GM10248 (cell line): ENCODE data around the gene SH3BGRL2.

Experiments used
- CTCF ChIA-PET: fragments of 300-600 bp; sonication (Branson Sonifier 250); formaldehyde crosslinking; extraction: SDS; loops from one replicate; lab custom pipeline; 2021; ENCODE audit warnings: antibody characterized with exemption; lab: Yijun Ruan, JAX
- POLR2A ChIA-PET: fragments of 350-650 bp; sonication (Branson Sonifier 250); formaldehyde crosslinking; extraction: SDS; loops from one replicate; lab custom pipeline; 2020; ENCODE audit warnings: antibody characterized with exemption; lab: Yijun Ruan, JAX
- DNase-seq: peaks from one replicate; pipeline ENCODE4 v3.0.0; 2012; ENCODE audit errors: extremely low spot score
- TF ChIP-seq, protein P1 (sequence below): IDR thresholded peaks from 2 replicates; pipeline ENCODE4 v1.5.1; 2012; ENCODE audit warnings: mild to moderate bottlenecking, low read depth; ENCODE audit errors: extremely low read depth, missing control alignments, control extremely low read depth

Gene SH3BGRL2

DNA sequence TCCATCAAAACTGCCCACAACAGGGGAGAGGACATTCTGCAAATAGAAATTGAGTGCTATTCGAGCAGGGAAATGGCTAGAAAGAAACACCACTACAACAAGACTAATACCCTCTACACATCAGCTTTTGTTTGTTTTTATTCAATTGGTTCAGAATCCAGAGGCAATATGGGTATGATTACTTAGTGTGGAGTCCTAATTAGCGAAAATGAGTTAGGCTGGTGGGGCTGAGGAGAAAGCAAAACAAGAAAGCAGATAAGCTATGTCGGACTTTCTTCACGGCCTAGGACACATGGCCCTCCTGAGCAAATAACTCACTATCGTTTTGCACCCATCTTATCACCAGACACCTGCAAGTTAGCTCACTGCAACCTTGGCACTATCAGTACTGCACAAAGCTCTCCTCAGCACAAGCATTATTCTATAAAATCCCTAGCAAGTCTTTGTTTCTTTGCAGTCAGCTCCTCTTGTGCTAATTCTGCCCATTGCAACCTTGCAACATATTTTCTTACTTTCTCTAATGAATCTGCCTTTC lies 31.3 kb upstream of the SH3BGRL2 start:
- ChIA-PET CTCF (interaction anchor here (0.8 kb wide), 1 partner anchor 12 kb away, joined by 3 read pairs; no protein-coding TSS in a partner anchor), POLR2A (no interaction called here)
- TF ChIP-seq, protein P1, sequence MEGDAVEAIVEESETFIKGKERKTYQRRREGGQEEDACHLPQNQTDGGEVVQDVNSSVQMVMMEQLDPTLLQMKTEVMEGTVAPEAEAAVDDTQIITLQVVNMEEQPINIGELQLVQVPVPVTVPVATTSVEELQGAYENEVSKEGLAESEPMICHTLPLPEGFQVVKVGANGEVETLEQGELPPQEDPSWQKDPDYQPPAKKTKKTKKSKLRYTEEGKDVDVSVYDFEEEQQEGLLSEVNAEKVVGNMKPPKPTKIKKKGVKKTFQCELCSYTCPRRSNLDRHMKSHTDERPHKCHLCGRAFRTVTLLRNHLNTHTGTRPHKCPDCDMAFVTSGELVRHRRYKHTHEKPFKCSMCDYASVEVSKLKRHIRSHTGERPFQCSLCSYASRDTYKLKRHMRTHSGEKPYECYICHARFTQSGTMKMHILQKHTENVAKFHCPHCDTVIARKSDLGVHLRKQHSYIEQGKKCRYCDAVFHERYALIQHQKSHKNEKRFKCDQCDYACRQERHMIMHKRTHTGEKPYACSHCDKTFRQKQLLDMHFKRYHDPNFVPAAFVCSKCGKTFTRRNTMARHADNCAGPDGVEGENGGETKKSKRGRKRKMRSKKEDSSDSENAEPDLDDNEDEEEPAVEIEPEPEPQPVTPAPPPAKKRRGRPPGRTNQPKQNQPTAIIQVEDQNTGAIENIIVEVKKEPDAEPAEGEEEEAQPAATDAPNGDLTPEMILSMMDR = no peak
- no peak for DNase-seq

DNA sequence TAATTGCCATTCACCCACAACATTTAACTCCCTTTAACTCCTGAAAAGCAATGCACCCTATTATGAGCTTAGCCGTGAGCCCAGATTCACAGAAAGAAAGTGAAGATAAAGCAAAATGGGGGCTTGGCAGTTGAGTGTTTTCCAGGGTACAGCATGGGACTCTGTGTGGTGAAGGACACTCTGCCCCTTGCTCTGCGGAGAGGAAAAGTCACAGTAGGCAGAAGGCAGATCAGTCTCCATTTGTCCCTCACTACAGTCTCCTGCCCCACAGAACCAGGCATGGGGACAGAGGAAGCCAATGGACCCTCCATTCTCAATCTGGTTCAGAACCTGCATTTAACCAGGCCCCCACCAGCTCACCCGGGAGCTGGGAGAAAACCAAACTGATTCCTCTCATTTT lies 30.8 kb upstream of the SH3BGRL2 start:
- TF ChIP-seq, protein P1 = no peak
- ChIA-PET CTCF (interaction anchor here (0.8 kb wide), 1 partner anchor 11 kb away, joined by 3 read pairs; no protein-coding TSS in a partner anchor), POLR2A (no interaction called here)
- no peak for DNase-seq

DNA sequence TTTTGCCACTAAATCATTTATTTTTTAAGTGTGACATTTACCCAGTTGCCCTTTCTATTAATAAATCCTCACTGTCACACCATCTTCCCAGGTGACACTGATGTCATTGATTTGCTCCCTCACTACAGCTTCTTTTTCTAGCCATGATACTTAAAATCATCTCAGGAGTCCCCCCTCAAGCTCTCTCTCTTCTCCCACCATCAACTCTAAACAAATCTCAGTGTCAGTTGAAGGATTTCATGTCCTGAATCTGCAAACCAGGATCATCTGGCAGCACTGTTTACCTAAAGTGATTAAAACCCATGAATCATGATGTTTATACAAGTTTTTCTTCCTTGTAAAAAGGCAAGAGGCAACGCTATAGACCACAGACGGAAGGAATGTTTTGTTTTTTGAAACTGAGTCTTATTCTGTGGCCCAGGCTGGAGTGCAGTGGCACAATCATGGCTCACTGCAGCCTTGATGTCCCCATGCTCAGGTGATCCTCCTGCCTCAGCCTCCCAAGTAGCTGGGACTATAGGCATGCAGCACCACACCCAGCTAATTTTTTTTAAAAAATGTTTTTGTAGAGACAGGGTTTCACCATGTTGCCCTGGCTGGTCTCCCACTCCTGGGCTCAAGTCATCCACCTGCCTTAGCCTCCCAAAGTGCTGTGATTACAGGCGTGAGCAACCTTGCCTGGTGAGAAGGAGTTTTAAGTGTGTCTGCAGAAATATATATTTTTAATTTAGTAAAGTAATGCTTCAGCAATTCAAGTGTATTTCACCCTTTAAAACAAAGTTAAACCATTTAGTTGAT lies 30.1 kb upstream of the SH3BGRL2 start:
- POLR2A ChIA-PET = no interaction called here
- no peak for DNase-seq
- TF ChIP-seq, protein P1 = no peak
- CTCF ChIA-PET = interaction anchor here (1.3 kb wide), 1 partner anchor 8 kb away, joined by 3 read pairs; no protein-coding TSS in a partner anchor

DNA sequence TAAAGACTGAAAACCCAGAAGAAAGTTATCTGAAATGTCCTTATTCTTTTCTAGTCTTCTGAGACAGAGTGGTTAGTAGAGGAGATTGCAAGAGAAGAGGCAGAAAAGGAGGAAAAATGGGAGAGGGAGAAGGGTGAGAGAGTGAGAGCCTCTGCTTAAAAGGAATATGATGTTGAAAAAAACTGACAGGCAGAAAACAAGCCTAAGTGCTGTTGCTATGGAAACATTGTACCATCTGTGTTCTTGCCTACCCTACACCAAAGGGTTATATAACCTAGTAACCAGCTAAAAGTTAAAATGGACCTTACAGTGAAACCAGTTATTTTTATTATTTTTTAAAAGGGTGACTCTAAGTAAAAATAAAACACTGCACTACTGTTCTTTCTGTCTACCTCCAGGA lies 28.3 kb upstream of the SH3BGRL2 start:
- TF ChIP-seq, protein P1 = no peak
- CTCF ChIA-PET = no interaction called here
- DNase-seq = no peak
- POLR2A ChIA-PET = no interaction called here

DNA sequence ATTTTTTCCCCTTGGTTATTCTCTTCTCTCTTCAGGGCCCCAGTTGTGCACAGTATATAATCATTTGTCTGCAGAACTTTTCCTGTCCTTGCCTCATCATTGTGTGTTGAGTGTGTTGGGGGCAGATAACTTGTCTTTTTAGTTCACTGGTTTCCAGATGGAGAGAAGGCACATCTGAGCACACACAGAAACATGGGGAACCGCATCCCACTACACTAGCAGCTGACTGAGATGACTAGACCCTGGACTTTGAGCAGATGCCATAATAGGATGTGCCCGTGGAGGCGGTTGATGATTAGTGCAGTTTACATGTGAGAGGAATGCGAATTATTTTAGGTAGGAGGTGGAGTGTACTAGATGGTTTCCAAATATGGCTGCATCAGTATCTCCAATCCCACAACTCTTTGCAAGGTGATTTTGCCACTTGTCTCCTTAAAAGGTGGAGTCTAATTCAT lies 26.5 kb upstream of the SH3BGRL2 start:
- DNase-seq = no peak
- CTCF ChIA-PET = interaction anchor here (0.7 kb wide), 1 partner anchor 12 kb away, joined by 3 read pairs; no protein-coding TSS in a partner anchor
- POLR2A ChIA-PET = no interaction called here
- TF ChIP-seq, protein P1 = no peak

DNA sequence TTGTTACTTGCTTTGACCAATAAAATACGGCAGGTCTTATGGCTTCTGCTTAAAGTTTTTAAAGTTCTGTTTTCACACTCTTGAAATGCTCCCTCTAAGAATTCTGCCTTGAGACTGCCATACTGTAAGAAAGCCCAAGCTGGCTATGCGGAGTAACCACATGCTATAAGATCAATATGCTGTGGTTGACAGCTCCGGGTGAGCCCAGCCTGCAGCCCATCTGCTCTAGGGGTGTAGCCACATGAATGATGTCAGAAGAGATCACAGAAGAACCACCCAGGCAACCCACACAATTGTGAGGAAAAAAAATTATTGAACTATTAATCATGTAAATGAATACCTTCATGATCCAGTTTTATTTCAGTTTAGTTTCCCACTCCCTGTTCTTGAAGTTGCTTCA lies 26.1 kb upstream of the SH3BGRL2 start:
- POLR2A ChIA-PET = no interaction called here
- CTCF ChIA-PET = no interaction called here
- TF ChIP-seq, protein P1 = no peak
- no peak for DNase-seq
